A549 (cell line): ENCODE results near the gene DFFB. TPM values are rescaled to one million over a fixed set of nuclear protein-coding genes. Genes with fewer than 3 reads are reported as not detected.
A peak's percentile ranks its signal among the peaks of the same experiment; 100 is the strongest.

Source experiments
- ATAC-seq, 2 experiments: fragments of 200-7000 bp in 1 of 2; fragments of >200 bp in 1 of 2; cut with Nextera tagmentation in 1 of 2; cut with Tn5 transposase in 1 of 2; 3 replicates each; pipeline versions ENCODE4 v1.8.0 to v1.9.1; 2018 to 2020; ENCODE audit warnings: mild to moderate bottlenecking in 1 of 2, moderate library complexity in 1 of 2
- CTCF ChIA-PET: fragments of 300-600 bp; sonication (Branson Sonifier 250); formaldehyde crosslinking; extraction: SDS; loops from one replicate; lab custom pipeline; 2021; ENCODE audit warnings: antibody characterized with exemption, inconsistent platforms; lab: Yijun Ruan, JAX
- POLR2A ChIA-PET: fragments of 350-600 bp; formaldehyde crosslinking; extraction: SDS; loops from one replicate; lab custom pipeline; 2021; ENCODE audit warnings: antibody characterized with exemption, inconsistent platforms; lab: Yijun Ruan, JAX
- DNase-seq, 2 experiments: peaks; one replicate each; pipeline versions ENCODE4 v3.0.0 to v3.0.0-alpha.2; 2011 to 2016; ENCODE audit warnings: low read depth in 1 of 2, low spot score in 1 of 2
- FAIRE-seq: peaks from 2 replicates; lab custom pipeline; 2011; peaks lifted over from hg19 to GRCh38; lab: Jason Lieb, UNC
- H3K27ac ChIP-seq, 2 experiments: fragments of >200 bp; sonication (Bioruptor Twin); formaldehyde crosslinking; 3 replicates each; pipeline ENCODE4 v1.5.1; 2016 to 2017
- H3K4me1 ChIP-seq: fragments of >200 bp; sonication (Bioruptor Twin); formaldehyde crosslinking; 3 replicates; pipeline ENCODE4 v1.6.1; 2016
- H3K4me2 ChIP-seq: fragments of >200 bp; sonication (Bioruptor Twin); formaldehyde crosslinking; 3 replicates; pipeline ENCODE4 v1.6.1; 2016
- H3K4me3 ChIP-seq: fragments of >200 bp; sonication (Bioruptor Twin); formaldehyde crosslinking; 3 replicates; pipeline ENCODE4 v1.5.1; 2016
- H3K9me3 ChIP-seq: fragments of >200 bp; sonication (Bioruptor Twin); formaldehyde crosslinking; 3 replicates; pipeline ENCODE4 v1.6.1; 2016
- CBX2 ChIP-seq: fragments of 200-600 bp; sonication (generic); IDR thresholded peaks from 2 replicates; pipeline ENCODE4 v1.6.1; 2016; ENCODE audit warnings: low read depth, mild to moderate bottlenecking, borderline replicate concordance
- CHD4 ChIP-seq: fragments of 200-600 bp; sonication (generic); IDR thresholded peaks from 2 replicates; pipeline ENCODE4 v1.6.1; 2016; ENCODE audit warnings: antibody characterized with exemption, mild to moderate bottlenecking, borderline replicate concordance
- EHF ChIP-seq: fragments of 250-450 bp; sonication (Bioruptor Pico); IDR thresholded peaks from 2 replicates; pipeline ENCODE4 v1.5.0; 2020; ENCODE audit warnings: mild to moderate bottlenecking
- HDAC2 ChIP-seq: fragments of 200-600 bp; sonication (generic); IDR thresholded peaks from 2 replicates; pipeline ENCODE4 v1.6.1; 2016
- HEYL ChIP-seq: fragments of 250-450 bp; sonication (Bioruptor Pico); IDR thresholded peaks from 2 replicates; pipeline ENCODE4 v1.8.0; 2021; ENCODE audit warnings: mild to moderate bottlenecking, moderate library complexity
- HOXA7 ChIP-seq: fragments of 250-450 bp; sonication (Bioruptor Pico); IDR thresholded peaks from 2 replicates; pipeline ENCODE4 v1.5.0; 2020; ENCODE audit warnings: mild to moderate bottlenecking, moderate library complexity
- HOXB5 ChIP-seq: fragments of 250-450 bp; sonication (Bioruptor Pico); IDR thresholded peaks from 2 replicates; pipeline ENCODE4 v1.5.0; 2020; ENCODE audit warnings: mild to moderate bottlenecking, moderate library complexity
- JUN ChIP-seq, 2 experiments: fragments of >200 bp; sonication (Bioruptor Twin); formaldehyde crosslinking; IDR thresholded peaks; 2 replicates in 1 of 2; 3 replicates in 1 of 2; pipeline ENCODE4 v1.6.1; 2016 to 2017
- JUNB ChIP-seq: fragments of >200 bp; sonication (Bioruptor Twin); formaldehyde crosslinking; IDR thresholded peaks from 2 replicates; pipeline ENCODE4 v1.6.1; 2016
- KDM1A ChIP-seq: fragments of 200-600 bp; sonication (generic); IDR thresholded peaks from 2 replicates; pipeline ENCODE4 v1.6.1; 2016; ENCODE audit warnings: low read depth, mild to moderate bottlenecking
- KDM5A ChIP-seq: fragments of 200-600 bp; sonication (generic); IDR thresholded peaks from 2 replicates; pipeline ENCODE4 v1.6.1; 2016; ENCODE audit warnings: antibody characterized with exemption, mild to moderate bottlenecking
- NFE2L2 ChIP-seq: fragments of 150-350 bp; conservative IDR thresholded peaks from 2 replicates; pipeline ENCODE4 v1.6.1; 2014; ENCODE audit warnings: low read length
- NR3C1 ChIP-seq: fragments of >200 bp; sonication (Bioruptor Twin); formaldehyde crosslinking; IDR thresholded peaks from 3 replicates; pipeline ENCODE4 v1.6.1; 2017
- PHF8 ChIP-seq: fragments of 200-600 bp; sonication (generic); IDR thresholded peaks from 2 replicates; pipeline ENCODE4 v1.6.1; 2016; ENCODE audit warnings: low read depth, mild to moderate bottlenecking, antibody characterized with exemption, moderate library complexity, borderline replicate concordance
- POLR2A ChIP-seq: IDR thresholded peaks from 2 replicates; pipeline ENCODE4 v1.6.1; 2012; ENCODE audit warnings: mild to moderate bottlenecking, low read length
- RAD21 ChIP-seq, 2 experiments: fragments of >200 bp in 1 of 2; sonication (Bioruptor Twin) in 1 of 2; formaldehyde crosslinking in 1 of 2; IDR thresholded peaks in 1 of 2; conservative IDR thresholded peaks in 1 of 2; 2 replicates in 1 of 2; 3 replicates in 1 of 2; pipeline ENCODE4 v1.6.1; 2012 to 2018; ENCODE audit warnings: inconsistent platforms in 1 of 2
- RARB ChIP-seq: fragments of 250-450 bp; sonication (Bioruptor Pico); IDR thresholded peaks from 2 replicates; pipeline ENCODE4 v1.8.0; 2021; ENCODE audit warnings: mild to moderate bottlenecking, moderate library complexity
- RCOR1 ChIP-seq: fragments of 150-350 bp; IDR thresholded peaks from 2 replicates; pipeline ENCODE4 v1.6.1; 2014; ENCODE audit warnings: antibody characterized with exemption, low read length, low read depth
- RFX5 ChIP-seq: fragments of 450-650 bp; IDR thresholded peaks from 2 replicates; pipeline ENCODE4 v1.7.1; 2014; ENCODE audit warnings: antibody characterized with exemption, mild to moderate bottlenecking, moderate library complexity
- TFCP2L1 ChIP-seq: fragments of 250-450 bp; sonication (Bioruptor Pico); IDR thresholded peaks from 2 replicates; pipeline ENCODE4 v1.5.0; 2021; ENCODE audit warnings: mild to moderate bottlenecking
- TP53 ChIP-seq: fragments of 250-450 bp; sonication (Bioruptor Pico); IDR thresholded peaks from 2 replicates; pipeline ENCODE4 v1.5.0; 2021; ENCODE audit warnings: mild to moderate bottlenecking, moderate library complexity
- ZC3H11A ChIP-seq: fragments of 450-650 bp; IDR thresholded peaks from 2 replicates; pipeline ENCODE4 v1.6.1; 2014; ENCODE audit warnings: antibody characterized with exemption, mild to moderate bottlenecking
- WGBS: methylation state at CpG from one replicate; pipeline ENCODE4 v1.1.6; 2017; ENCODE audit errors: missing lambda C conversion rate; 5-methylcytosine and 5-hydroxymethylcytosine counted together
- polyA minus RNA-seq: library from RNA; depleted of rRNA, polyadenylated mRNA; stranded (reverse); fragments of >200 nt; gene quantifications from 2 replicates; pipeline ENCODE4 v1.2.3, GENCODE V29; 2011; rRNA and poly(A)+ RNA removed
- polyA plus RNA-seq, 4 experiments: library from polyadenylated mRNA; depleted of rRNA in 3 of 4; stranded (reverse); fragments of >200 nt; fragmentation: RNase III in 1 of 4; extraction: RNeasy Plus Mini Kit Qiagen cat#74134 plus additional on column Dnase treatment in 1 of 4; gene quantifications; 2 replicates in 3 of 4; 3 replicates in 1 of 4; pipeline ENCODE4 v1.2.3, GENCODE V29; 2011 to 2017
- TF ChIP-seq, protein P1 (sequence below): fragments of >200 bp; sonication (Bioruptor Twin); formaldehyde crosslinking; IDR thresholded peaks from 3 replicates; pipeline ENCODE4 v1.5.1; 2016
- TF ChIP-seq, protein P2 (sequence below): fragments of 450-650 bp; IDR thresholded peaks from 2 replicates; pipeline ENCODE4 v1.6.1; 2014; ENCODE audit warnings: antibody characterized with exemption
- TF ChIP-seq, protein P3 (sequence below): IDR thresholded peaks from 2 replicates; pipeline ENCODE4 v1.6.1; 2012
- TF ChIP-seq, protein P4 (sequence below): fragments of 150-350 bp; IDR thresholded peaks from 2 replicates; pipeline ENCODE4 v1.6.1; 2014; ENCODE audit warnings: low read depth, mild to moderate bottlenecking, low read length
- TF ChIP-seq, protein P5 (sequence below): IDR thresholded peaks from 2 replicates; pipeline ENCODE4 v1.6.1; 2012; ENCODE audit warnings: low read depth, borderline replicate concordance
- TF ChIP-seq, protein P6 (sequence below): fragments of 200-600 bp; sonication (generic); IDR thresholded peaks from 2 replicates; pipeline ENCODE4 v1.6.1; 2016; ENCODE audit warnings: antibody characterized with exemption, mild to moderate bottlenecking, moderate library complexity
- TF ChIP-seq, protein P7 (sequence below): fragments of >200 bp; sonication (Bioruptor Twin); formaldehyde crosslinking; IDR thresholded peaks from 2 replicates; pipeline ENCODE4 v1.6.1; 2016

Gene DFFB, protein sequence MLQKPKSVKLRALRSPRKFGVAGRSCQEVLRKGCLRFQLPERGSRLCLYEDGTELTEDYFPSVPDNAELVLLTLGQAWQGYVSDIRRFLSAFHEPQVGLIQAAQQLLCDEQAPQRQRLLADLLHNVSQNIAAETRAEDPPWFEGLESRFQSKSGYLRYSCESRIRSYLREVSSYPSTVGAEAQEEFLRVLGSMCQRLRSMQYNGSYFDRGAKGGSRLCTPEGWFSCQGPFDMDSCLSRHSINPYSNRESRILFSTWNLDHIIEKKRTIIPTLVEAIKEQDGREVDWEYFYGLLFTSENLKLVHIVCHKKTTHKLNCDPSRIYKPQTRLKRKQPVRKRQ
- polyA plus RNA-seq (2011; rRNA removed) (2.5 and 3.2 TPM in 2 replicates), polyA plus RNA-seq (2017; fragmentation: RNase III; extraction: RNeasy Plus Mini Kit Qiagen cat#74134 plus additional on column Dnase treatment) (3.2 to 4.4 TPM (median 3.7 TPM) in 3 replicates), polyA minus RNA-seq (1.9 and 2.5 TPM in 2 replicates)
- polyA plus RNA-seq (2012; cell fraction: cytosol; rRNA removed) = 4.9 and 5.4 TPM in 2 replicates
- 7.7 and 8.6 TPM in 2 replicates for polyA plus RNA-seq (2012; cell fraction: nucleus; rRNA removed)

DNA sequence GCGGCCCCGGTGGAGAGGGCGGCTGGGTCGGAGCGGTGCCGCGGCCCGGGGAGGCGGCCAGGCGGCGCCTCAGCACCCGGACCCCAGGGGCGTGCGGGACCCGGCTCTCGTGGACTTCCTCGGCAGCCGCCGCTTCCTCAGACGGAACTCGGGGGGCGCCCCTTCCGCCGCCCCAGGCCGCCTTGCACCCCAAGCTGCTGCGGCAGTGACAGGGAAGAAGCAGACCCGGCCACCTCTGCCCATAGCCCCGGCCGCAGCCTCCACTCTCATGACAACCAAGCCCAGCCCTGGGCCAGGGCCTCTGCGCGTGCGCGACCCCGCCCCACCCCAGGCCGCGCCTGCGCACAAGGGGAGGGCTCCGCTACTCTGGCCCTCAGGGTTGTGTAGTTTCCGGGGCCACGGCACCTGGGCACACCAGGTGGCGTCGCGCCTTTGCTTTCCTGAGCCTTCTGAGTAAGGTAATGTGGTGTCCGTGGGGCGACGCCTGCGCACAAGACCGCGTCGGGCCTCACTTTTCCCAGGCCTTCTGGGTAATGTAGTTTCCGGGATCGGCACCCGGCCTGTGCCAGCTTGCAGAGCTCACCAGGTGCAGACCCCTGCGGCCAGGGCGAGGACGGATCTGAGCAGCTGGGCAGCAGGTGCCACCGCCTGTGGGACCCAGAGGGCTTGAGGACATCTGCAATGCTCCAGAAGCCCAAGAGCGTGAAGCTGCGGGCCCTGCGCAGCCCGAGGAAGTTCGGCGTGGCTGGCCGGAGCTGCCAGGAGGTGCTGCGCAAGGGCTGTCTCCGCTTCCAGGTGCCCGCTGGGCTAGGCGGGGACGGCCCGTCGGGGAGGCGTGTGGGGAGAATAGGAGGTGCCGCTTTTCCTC lies at the start of gene DFFB, which contains the start of gene CEP104:
DFFB (plus strand) TSS at position 554 of the 868 bp plus-strand sequence; CDS start at position 682, 128 bp downstream.
CEP104 (minus strand) TSS at position 289 of the 868 bp plus-strand sequence. CDS start 4,804 bp downstream, outside the sequence.
- WGBS = 0% methylated on average over 10 of the region's 73 CpGs
- TF ChIP-seq, protein P1, sequence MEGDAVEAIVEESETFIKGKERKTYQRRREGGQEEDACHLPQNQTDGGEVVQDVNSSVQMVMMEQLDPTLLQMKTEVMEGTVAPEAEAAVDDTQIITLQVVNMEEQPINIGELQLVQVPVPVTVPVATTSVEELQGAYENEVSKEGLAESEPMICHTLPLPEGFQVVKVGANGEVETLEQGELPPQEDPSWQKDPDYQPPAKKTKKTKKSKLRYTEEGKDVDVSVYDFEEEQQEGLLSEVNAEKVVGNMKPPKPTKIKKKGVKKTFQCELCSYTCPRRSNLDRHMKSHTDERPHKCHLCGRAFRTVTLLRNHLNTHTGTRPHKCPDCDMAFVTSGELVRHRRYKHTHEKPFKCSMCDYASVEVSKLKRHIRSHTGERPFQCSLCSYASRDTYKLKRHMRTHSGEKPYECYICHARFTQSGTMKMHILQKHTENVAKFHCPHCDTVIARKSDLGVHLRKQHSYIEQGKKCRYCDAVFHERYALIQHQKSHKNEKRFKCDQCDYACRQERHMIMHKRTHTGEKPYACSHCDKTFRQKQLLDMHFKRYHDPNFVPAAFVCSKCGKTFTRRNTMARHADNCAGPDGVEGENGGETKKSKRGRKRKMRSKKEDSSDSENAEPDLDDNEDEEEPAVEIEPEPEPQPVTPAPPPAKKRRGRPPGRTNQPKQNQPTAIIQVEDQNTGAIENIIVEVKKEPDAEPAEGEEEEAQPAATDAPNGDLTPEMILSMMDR = peak; percentile 36; the same call in 2 of the 3 replicates
- TF ChIP-seq TFCP2L1 = no peak
- TF ChIP-seq, protein P2, sequence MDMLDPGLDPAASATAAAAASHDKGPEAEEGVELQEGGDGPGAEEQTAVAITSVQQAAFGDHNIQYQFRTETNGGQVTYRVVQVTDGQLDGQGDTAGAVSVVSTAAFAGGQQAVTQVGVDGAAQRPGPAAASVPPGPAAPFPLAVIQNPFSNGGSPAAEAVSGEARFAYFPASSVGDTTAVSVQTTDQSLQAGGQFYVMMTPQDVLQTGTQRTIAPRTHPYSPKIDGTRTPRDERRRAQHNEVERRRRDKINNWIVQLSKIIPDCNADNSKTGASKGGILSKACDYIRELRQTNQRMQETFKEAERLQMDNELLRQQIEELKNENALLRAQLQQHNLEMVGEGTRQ = no peak
- TF ChIP-seq, protein P3, sequence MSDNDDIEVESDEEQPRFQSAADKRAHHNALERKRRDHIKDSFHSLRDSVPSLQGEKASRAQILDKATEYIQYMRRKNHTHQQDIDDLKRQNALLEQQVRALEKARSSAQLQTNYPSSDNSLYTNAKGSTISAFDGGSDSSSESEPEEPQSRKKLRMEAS = peak; percentile 88
- no peak for TF ChIP-seq KDM1A
- no peak for TF ChIP-seq RFX5
- no peak for TF ChIP-seq EHF (CRISPR knock-in tag)
- no peak for TF ChIP-seq HOXA7
- no peak for TF ChIP-seq JUNB
- TF ChIP-seq HOXB5 (CRISPR knock-in tag) = no peak
- TF ChIP-seq RARB = no peak
- TF ChIP-seq, protein P4, sequence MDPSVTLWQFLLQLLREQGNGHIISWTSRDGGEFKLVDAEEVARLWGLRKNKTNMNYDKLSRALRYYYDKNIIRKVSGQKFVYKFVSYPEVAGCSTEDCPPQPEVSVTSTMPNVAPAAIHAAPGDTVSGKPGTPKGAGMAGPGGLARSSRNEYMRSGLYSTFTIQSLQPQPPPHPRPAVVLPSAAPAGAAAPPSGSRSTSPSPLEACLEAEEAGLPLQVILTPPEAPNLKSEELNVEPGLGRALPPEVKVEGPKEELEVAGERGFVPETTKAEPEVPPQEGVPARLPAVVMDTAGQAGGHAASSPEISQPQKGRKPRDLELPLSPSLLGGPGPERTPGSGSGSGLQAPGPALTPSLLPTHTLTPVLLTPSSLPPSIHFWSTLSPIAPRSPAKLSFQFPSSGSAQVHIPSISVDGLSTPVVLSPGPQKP = no peak
- TF ChIP-seq CBX2 = no peak
- TF ChIP-seq, protein P5, sequence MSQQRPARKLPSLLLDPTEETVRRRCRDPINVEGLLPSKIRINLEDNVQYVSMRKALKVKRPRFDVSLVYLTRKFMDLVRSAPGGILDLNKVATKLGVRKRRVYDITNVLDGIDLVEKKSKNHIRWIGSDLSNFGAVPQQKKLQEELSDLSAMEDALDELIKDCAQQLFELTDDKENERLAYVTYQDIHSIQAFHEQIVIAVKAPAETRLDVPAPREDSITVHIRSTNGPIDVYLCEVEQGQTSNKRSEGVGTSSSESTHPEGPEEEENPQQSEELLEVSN = peak; percentile 49; the same call in 1 of the 2 replicates
- TF ChIP-seq CHD4 = no peak
- peak in 1 of 2 experiments; percentile 43; a peak in 2 of 5 replicates for TF ChIP-seq JUN (IDR thresholded peaks at IDR 0.05)
- TF ChIP-seq, protein P6, sequence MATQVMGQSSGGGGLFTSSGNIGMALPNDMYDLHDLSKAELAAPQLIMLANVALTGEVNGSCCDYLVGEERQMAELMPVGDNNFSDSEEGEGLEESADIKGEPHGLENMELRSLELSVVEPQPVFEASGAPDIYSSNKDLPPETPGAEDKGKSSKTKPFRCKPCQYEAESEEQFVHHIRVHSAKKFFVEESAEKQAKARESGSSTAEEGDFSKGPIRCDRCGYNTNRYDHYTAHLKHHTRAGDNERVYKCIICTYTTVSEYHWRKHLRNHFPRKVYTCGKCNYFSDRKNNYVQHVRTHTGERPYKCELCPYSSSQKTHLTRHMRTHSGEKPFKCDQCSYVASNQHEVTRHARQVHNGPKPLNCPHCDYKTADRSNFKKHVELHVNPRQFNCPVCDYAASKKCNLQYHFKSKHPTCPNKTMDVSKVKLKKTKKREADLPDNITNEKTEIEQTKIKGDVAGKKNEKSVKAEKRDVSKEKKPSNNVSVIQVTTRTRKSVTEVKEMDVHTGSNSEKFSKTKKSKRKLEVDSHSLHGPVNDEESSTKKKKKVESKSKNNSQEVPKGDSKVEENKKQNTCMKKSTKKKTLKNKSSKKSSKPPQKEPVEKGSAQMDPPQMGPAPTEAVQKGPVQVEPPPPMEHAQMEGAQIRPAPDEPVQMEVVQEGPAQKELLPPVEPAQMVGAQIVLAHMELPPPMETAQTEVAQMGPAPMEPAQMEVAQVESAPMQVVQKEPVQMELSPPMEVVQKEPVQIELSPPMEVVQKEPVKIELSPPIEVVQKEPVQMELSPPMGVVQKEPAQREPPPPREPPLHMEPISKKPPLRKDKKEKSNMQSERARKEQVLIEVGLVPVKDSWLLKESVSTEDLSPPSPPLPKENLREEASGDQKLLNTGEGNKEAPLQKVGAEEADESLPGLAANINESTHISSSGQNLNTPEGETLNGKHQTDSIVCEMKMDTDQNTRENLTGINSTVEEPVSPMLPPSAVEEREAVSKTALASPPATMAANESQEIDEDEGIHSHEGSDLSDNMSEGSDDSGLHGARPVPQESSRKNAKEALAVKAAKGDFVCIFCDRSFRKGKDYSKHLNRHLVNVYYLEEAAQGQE = no peak
- TF ChIP-seq HEYL (CRISPR knock-in tag) = no peak
- TF ChIP-seq HDAC2 = no peak
- TF ChIP-seq RCOR1 = no peak
- no peak for TF ChIP-seq NR3C1
- TF ChIP-seq NFE2L2 = no peak
- TF ChIP-seq PHF8 = peak; percentile 36; the same call in 1 of the 2 replicates
- TF ChIP-seq ZC3H11A = no peak
- peak; percentile 57 for TF ChIP-seq POLR2A
- no peak for TF ChIP-seq KDM5A
- TF ChIP-seq RAD21 (conservative IDR thresholded peaks at IDR 0.05 in 1 of 2, IDR thresholded peaks at IDR 0.05 in 1 of 2) = peak; percentile 30 to 50; a peak in 3 of 5 replicates
- TF ChIP-seq TP53 (CRISPR knock-in tag) = no peak
- TF ChIP-seq, protein P7, sequence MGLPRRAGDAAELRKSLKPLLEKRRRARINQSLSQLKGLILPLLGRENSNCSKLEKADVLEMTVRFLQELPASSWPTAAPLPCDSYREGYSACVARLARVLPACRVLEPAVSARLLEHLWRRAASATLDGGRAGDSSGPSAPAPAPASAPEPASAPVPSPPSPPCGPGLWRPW = no peak

More for the DNA sequence above, at the start of gene DFFB, which contains the start of gene CEP104:
- ATAC-seq (peak; percentile 96 to 97), FAIRE-seq (no peak), DNase-seq (peak; percentile 96)
- Histone ChIP-seq H3K9me3 (no peaks in the 10 kb centered on the region), H3K27ac (peak within 1 kb of the TSS; percentile 78 to 92), H3K4me2 (peak within 1 kb of the TSS; percentile 72), H3K4me1 (peaks cover 9% of the 10 kb centered on the region; the same call in 1 of the 3 replicates), H3K4me3 (peak within 1 kb of the TSS; percentile 85)
- ChIA-PET CTCF (interaction anchor here (0.7 to 1.6 kb wide), 6 partner anchors 9 to 47 kb away, joined by 3 to 6 read pairs (median 4); partner anchors contain the start of gene C1orf174), POLR2A (interaction anchor here (1.1 kb wide), 1 partner anchor 61 kb away, joined by 3 read pairs; the partner anchor contains the start of gene LRRC47)
